Esophagus (tissue), 2 donors: Measurements from ENCODE around the gene FBXL3. TPM values are rescaled to one million over a fixed set of nuclear protein-coding genes. Genes with fewer than 3 reads are reported as not detected.

Experiments
- H3K27ac ChIP-seq, 2 donors: one replicate each; pipeline ENCODE4 v1.5.1; 2013; ENCODE audit warnings: low read depth in 2 of 2, mild to moderate bottlenecking in 2 of 2, inconsistent platforms in 1 of 2, low read length in 1 of 2, moderate library complexity in 1 of 2
- H3K27me3 ChIP-seq, 2 donors: one replicate each; pipeline ENCODE4 v1.6.1; 2013; ENCODE audit warnings: low read length in 2 of 2, control low read depth in 1 of 2, mild to moderate bottlenecking in 1 of 2; ENCODE audit not compliant: insufficient read depth in 2 of 2, control insufficient read depth in 1 of 2
- H3K36me3 ChIP-seq, 2 donors: one replicate each; pipeline ENCODE4 v1.6.1; 2013; ENCODE audit warnings: low read length in 1 of 2; ENCODE audit not compliant: control insufficient read depth in 2 of 2, insufficient read depth in 2 of 2
- H3K4me1 ChIP-seq, 2 donors: one replicate each; pipeline ENCODE4 v1.6.1; 2013; ENCODE audit warnings: low read length in 1 of 2; ENCODE audit not compliant: control insufficient read depth in 2 of 2, insufficient read depth in 2 of 2
- H3K4me3 ChIP-seq, 2 donors: one replicate each; pipeline ENCODE4 v1.5.1; 2013; ENCODE audit warnings: low read length in 2 of 2, mild to moderate bottlenecking in 2 of 2, low read depth in 1 of 2, moderate library complexity in 1 of 2
- H3K9me3 ChIP-seq, 2 donors: one replicate each; pipeline ENCODE4 v1.6.1; 2013; ENCODE audit warnings: mild to moderate bottlenecking in 2 of 2, low read depth in 1 of 2, low read length in 1 of 2, moderate library complexity in 1 of 2; ENCODE audit not compliant: control insufficient read depth in 2 of 2, insufficient read depth in 1 of 2
- WGBS, 2 donors: extraction: QIAGEN DNeasy Blood & Tissue Kit; methylation state at CpG; one replicate each; pipeline ENCODE4 v1.1.7; 2013; 5-methylcytosine and 5-hydroxymethylcytosine counted together
- polyA plus RNA-seq, 2 donors: library from polyadenylated mRNA; stranded (reverse); fragments of 200-250 nt; gene quantifications; one replicate each; pipeline ENCODE4 v1.2.3, GENCODE V29; 2013
- donor health status: healthy with polysubstance abuse.
- donor health status: Bipolar disorder and iron deficiency.

The FBXL3 gene
- polyA plus RNA-seq, 2 donors = 11.5 to 17.9 TPM

- H3K36me3 ChIP-seq = peaks cover 6 to 14% of the 10 kb centered on the region in 2 donors
- H3K4me1 ChIP-seq = no peaks in the 10 kb centered on the region
- no peak overlapping the region for H3K27ac ChIP-seq
- no peak overlapping the region for H3K4me3 ChIP-seq
- no peaks in the 10 kb centered on the region for H3K27me3 ChIP-seq
- no peaks in the 10 kb centered on the region for H3K9me3 ChIP-seq
- 76 to 85% methylated on average over 4 of the region's 4 CpGs for WGBS, 2 donors
These were observed 21.7 kb upstream of the FBXL3 start for GRCh38 chr13:77048681-77049080.

- no peak overlapping the region for H3K27ac ChIP-seq
- H3K4me1 ChIP-seq = no peaks in the 10 kb centered on the region
- WGBS, 2 donors = 92 to 93% methylated on average over 8 of the region's 8 CpGs
- no peaks in the 10 kb centered on the region for H3K27me3 ChIP-seq
- H3K4me3 ChIP-seq = no peak overlapping the region
- H3K9me3 ChIP-seq = no peaks in the 10 kb centered on the region
- H3K36me3 ChIP-seq = peaks cover 5 to 14% of the 10 kb centered on the region in 2 donors
These were observed 20.8 kb upstream of the FBXL3 start for GRCh38 chr13:77047649-77048343.

GRCh38 chr13:77042566-77043177 is 15.7 kb upstream of the FBXL3 start:
- H3K4me3 ChIP-seq = no peak overlapping the region
- no peaks in the 10 kb centered on the region for H3K4me1 ChIP-seq
- no peaks in the 10 kb centered on the region for H3K9me3 ChIP-seq
- H3K27ac ChIP-seq = no peak overlapping the region
- H3K36me3 ChIP-seq = peaks cover 0 to 4% of the 10 kb centered on the region in 2 donors
- WGBS, 2 donors = 73 to 76% methylated on average over 5 of the region's 5 CpGs
- H3K27me3 ChIP-seq = no peaks in the 10 kb centered on the region

- WGBS, 2 donors = 91 to 96% methylated on average over 9 of the region's 9 CpGs
- H3K4me3 ChIP-seq = no peak overlapping the region
- no peak overlapping the region for H3K27ac ChIP-seq
- H3K9me3 ChIP-seq = no peaks in the 10 kb centered on the region
- H3K27me3 ChIP-seq = no peaks in the 10 kb centered on the region
- H3K4me1 ChIP-seq = no peaks in the 10 kb centered on the region
- H3K36me3 ChIP-seq = no peaks in the 10 kb centered on the region
These were observed 13.9 kb upstream of the FBXL3 start for GRCh38 chr13:77040835-77041234.

GRCh38 chr13:77040076-77040475 is 13.1 kb upstream of the FBXL3 start:
- H3K36me3 ChIP-seq = no peaks in the 10 kb centered on the region
- WGBS, 2 donors = 83 to 90% methylated on average over 7 of the region's 7 CpGs

GRCh38 chr13:77038907-77039480 is 12.0 kb upstream of the FBXL3 start:
- 64 to 70% methylated on average over 5 of the region's 5 CpGs for WGBS, 2 donors
- Histone ChIP-seq H3K27ac (no peak overlapping the region), H3K9me3 (no peaks in the 10 kb centered on the region)

More at GRCh38 chr13:77040076-77040475, 13.1 kb upstream of the FBXL3 start:
- H3K9me3 ChIP-seq = no peaks in the 10 kb centered on the region
- H3K4me1 ChIP-seq = no peaks in the 10 kb centered on the region
- H3K4me3 ChIP-seq = no peak overlapping the region
- H3K27me3 ChIP-seq = no peaks in the 10 kb centered on the region
- no peak overlapping the region for H3K27ac ChIP-seq

GRCh38 chr13:77036279-77036678 is 9.3 kb upstream of the FBXL3 start:
- no peaks in the 10 kb centered on the region for H3K9me3 ChIP-seq
- H3K27ac ChIP-seq = no peak overlapping the region
- H3K4me3 ChIP-seq = no peak overlapping the region
- H3K36me3 ChIP-seq = no peaks in the 10 kb centered on the region
- 88 to 91% methylated on average over 1 of the region's 1 CpG for WGBS, 2 donors
- no peaks in the 10 kb centered on the region for H3K27me3 ChIP-seq
- no peaks in the 10 kb centered on the region for H3K4me1 ChIP-seq

More at GRCh38 chr13:77038907-77039480, 12.0 kb upstream of the FBXL3 start:
- Histone ChIP-seq H3K4me1 (no peaks in the 10 kb centered on the region), H3K36me3 (no peaks in the 10 kb centered on the region), H3K4me3 (no peak overlapping the region), H3K27me3 (no peaks in the 10 kb centered on the region)

GRCh38 chr13:77034881-77035280 is 7.9 kb upstream of the FBXL3 start:
- Histone ChIP-seq H3K9me3 (no peaks in the 10 kb centered on the region), H3K27ac (no peak overlapping the region), H3K27me3 (no peaks in the 10 kb centered on the region), H3K4me1 (no peaks in the 10 kb centered on the region), H3K4me3 (no peak overlapping the region), H3K36me3 (no peaks in the 10 kb centered on the region)
- WGBS, 2 donors = 94 to 98% methylated on average over 5 of the region's 5 CpGs

GRCh38 chr13:77033717-77034302 is 6.9 kb upstream of the FBXL3 start:
- H3K27me3 ChIP-seq = no peaks in the 10 kb centered on the region
- H3K4me3 ChIP-seq = no peak overlapping the region
- no peak overlapping the region for H3K27ac ChIP-seq
- H3K9me3 ChIP-seq = no peaks in the 10 kb centered on the region
- H3K4me1 ChIP-seq = no peaks in the 10 kb centered on the region
- H3K36me3 ChIP-seq = no peaks in the 10 kb centered on the region
- 91 to 93% methylated on average over 4 of the region's 4 CpGs for WGBS, 2 donors
